GM12872 (cell line): ENCODE results near the gene C20orf173.

Experiments
- TF ChIP-seq, protein P1 (sequence below): IDR thresholded peaks from 3 replicates; pipeline ENCODE4 v1.5.1; 2011; ENCODE audit warnings: low read depth, mild to moderate bottlenecking, low read length, moderate library complexity; ENCODE audit not compliant: insufficient read depth

C20orf173 gene

DNA sequence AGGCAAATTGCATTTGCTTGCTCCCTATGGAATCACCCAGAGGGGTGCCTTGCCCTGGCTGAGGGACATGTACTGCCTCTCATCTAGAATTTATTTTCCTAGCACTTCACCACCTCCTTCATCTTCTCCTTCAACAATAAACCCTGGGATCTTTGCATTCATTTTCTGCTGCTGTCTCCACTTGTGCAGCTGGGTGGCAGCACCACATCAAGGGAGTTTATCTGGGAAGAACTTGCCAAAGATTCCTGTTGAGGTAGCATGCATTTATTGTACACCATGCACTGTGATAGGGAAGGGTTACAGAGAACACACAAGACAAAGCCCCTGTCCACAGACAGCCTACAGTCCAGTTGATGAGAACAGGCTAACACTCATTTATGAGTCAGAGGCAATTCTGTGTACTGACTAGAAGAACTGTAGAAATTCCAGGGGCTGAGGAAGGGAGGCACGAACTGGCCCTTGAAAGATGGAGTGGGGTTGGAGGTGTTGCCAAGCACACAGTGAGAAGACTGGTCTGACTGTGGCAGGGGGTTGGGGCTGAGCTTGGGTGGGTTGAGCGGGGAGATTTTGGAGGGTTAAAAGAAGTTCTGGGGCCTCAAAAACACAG is 17.5 kb downstream of the C20orf173 start:
- TF ChIP-seq, protein P1, sequence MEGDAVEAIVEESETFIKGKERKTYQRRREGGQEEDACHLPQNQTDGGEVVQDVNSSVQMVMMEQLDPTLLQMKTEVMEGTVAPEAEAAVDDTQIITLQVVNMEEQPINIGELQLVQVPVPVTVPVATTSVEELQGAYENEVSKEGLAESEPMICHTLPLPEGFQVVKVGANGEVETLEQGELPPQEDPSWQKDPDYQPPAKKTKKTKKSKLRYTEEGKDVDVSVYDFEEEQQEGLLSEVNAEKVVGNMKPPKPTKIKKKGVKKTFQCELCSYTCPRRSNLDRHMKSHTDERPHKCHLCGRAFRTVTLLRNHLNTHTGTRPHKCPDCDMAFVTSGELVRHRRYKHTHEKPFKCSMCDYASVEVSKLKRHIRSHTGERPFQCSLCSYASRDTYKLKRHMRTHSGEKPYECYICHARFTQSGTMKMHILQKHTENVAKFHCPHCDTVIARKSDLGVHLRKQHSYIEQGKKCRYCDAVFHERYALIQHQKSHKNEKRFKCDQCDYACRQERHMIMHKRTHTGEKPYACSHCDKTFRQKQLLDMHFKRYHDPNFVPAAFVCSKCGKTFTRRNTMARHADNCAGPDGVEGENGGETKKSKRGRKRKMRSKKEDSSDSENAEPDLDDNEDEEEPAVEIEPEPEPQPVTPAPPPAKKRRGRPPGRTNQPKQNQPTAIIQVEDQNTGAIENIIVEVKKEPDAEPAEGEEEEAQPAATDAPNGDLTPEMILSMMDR: peak; percentile 25; the same call in 1 of the 3 replicates

DNA sequence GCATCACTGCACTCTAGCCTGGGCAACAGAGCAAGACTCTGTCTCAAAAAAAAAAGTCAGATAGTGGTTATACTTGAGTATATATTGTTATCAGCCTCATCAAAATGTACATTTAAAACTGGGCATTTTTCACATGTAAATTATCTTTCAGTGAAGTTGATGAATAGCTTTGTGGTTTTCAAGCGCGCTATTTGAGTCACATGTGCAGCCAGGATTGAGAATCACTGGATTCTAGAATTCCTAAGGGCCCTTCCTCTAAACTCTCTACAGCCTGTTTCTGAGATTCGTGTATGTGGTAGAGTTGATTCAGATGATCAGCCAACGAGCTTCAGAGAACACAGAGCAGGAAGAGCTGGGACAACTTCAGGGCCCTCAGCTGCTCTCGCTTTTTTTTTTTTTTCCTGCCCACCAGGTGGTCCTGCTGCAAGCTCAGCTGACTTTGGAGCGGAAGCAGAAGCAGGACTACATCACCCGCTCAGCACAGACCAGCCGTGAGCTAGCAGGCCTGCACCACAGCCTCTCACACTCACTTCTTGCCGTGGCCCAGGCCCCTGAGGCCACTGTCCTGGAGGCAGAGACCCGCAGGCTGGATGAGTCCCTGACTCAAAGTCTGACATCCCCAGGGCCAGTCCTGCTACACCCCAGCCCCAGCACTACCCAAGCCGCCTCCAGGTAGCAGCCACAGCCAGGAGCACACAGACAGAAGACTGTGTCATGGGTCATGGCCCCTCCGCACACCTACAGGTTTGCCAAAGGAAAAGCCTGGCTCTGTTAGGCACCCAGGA is 18.3 kb downstream of the C20orf173 start:
- TF ChIP-seq, protein P1: no peak

DNA sequence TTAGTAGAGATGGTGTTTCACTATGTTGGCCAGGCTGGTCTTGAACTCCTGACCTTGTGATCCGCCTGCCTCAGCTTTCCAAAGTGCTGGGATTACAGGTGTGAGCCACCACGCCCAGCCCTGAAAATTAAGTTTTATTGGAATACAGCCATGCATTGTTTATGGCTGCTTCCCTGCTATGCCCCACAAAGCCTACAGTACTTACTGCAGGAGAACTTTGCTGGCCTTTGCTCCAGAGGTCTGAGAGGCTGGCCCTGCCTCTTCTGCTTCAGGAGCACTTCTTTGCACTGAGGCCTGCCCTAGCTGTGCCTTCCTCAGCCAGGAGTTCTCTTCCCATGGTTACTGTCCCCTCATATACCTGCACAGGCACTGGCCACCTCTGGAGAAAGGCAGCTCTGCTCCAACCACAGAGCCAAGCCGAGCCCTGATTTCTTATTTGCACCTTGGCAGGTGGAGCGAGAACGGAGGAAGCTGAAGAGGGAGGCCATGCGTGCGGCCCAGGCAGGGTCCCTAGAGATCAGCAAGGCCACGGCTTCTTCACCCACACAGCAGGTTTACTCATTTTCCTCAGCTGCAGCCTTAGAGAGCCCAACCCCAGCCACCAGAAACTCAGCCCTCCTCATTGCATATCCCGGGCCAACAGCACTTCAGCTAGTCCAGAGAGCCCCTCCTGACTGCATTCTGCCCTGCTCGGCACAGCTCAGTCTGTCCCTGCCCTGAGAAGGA is 20.8 kb downstream of the C20orf173 start:
- TF ChIP-seq, protein P1: no peak

DNA sequence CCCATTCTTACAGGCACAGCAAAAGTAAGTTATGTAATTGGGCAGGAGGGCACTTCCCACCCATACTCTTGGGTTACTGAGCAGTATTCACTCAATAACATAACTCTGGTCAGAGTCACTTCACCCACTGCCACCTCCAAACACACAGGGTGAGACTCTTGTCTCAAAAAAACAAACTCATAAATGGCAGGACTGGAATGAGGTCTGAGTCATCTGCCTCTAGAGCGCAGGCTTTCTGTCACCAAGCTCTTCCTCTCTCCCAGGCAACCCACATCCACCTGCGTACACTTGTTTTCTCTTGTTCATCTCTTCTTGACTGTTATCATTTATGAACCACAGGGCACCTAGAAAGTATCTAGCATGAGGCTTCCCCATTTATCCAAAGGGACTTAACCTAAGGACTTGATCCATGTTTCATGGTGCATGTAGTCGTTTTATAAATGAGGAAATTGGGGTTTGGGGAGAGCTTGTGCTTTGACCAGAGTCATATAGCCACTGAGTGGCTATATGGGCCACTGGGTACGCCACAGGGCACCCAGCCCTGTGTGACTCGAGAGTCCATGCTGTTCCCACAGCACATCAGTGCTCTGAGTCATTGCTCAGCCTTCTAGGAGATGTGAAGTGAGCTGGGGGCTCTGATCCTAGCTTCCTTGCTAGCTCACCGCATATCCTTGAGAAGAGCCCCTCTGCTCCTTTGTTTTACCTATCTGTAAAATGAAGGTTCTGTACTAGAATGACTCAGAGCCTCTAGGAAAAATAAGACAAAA is 22.4 kb downstream of the C20orf173 start:
- TF ChIP-seq, protein P1: no peak

DNA sequence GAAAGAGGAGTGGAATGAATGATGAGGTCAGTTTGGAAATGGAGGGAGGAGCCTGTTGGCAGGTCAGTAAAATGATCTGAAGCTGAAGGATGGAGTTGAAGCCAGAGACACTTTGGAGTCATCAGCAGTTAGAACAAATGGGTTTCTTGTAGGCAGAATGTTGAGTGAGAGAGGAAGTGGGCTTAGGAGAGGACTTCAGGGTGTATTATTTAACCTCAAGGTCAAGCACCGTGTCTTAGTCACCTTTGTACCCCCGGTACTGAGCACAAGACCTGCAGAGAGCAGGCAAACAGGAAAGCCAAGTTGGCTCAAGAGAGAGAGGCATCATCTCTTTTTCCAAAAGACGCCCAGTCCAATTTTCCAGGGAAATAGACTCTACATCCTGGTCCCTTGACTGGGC is 23.3 kb downstream of the C20orf173 start:
- TF ChIP-seq, protein P1: no peak

DNA sequence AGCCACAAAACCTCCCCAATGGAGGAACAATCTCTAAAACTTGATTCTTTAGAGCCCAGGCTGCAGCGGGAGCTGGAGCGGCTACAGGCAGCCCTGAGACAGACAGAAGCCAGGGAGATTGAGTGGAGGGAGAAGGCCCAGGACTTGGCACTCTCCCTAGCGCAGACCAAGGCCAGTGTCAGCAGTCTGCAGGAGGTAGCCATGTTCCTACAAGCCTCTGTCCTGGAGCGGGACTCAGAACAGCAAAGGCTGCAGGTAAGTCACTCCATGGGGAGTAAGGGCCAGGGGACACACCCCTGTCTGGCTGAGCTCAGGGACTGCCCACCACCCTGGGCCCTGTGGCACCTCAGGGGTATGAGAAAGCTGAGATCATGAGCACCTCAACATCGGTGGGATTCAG is 24.7 kb downstream of the C20orf173 start:
- TF ChIP-seq, protein P1: no peak
